GM12875 (cell line): ENCODE measurements around the gene NDST1.

Source experiments
- H3K4me3 ChIP-seq: one replicate; pipeline ENCODE4 v1.5.1; 2011; ENCODE audit warnings: low read depth, low read length, control low read depth
- TF ChIP-seq, protein P1 (sequence below): IDR thresholded peaks from 2 replicates; pipeline ENCODE4 v1.5.1; 2011; ENCODE audit warnings: low read depth, mild to moderate bottlenecking, control low read depth, inconsistent platforms, low read length, moderate library complexity, borderline replicate concordance; ENCODE audit not compliant: insufficient read depth

NDST1 gene

DNA sequence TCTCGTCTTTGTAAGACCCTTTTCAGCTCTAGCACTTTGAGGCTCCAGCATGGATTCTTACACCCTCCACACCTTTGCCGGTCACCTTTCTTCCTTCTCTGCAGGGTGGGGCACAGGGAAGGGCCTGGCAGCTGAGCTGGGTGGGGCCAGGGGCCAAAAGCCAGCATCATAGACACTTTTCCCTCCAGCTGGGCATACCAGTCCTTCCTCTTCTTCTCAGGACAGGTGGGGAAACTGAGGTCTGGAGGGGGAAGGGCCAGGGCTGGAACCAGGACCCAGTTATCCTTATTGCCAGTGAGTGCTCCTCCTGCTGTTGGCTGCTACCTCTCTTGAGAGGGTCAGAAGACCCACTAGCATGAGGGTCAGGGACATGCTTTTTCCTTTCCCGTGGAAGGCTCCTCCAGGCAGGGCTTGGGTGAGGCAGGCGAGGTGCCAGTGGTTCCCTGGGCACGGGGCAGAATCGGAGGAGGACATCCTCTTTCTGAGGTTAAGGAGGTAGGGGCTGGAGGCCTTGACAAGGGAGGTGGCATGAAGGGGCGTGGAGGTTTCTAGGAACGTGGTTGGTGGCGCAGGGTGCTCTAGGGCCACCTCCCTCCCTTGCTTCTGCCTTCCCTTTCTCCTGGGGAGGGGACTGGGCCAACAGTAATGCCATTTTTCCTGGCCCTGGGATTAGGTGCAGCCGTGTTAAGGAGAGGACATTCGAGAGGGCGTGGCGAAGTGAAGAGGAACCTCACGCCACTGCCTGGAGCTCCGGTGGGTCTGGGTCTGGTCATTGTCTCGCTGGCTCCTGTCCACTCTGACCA, at the start of gene NDST1:
Gene NDST1, plus strand, starts transcription at position 658 of the 803 bp plus-strand sequence. CDS start 13,124 bp downstream, outside the sequence.
- no peak within 1 kb of the TSS for H3K4me3 ChIP-seq
- TF ChIP-seq, protein P1, sequence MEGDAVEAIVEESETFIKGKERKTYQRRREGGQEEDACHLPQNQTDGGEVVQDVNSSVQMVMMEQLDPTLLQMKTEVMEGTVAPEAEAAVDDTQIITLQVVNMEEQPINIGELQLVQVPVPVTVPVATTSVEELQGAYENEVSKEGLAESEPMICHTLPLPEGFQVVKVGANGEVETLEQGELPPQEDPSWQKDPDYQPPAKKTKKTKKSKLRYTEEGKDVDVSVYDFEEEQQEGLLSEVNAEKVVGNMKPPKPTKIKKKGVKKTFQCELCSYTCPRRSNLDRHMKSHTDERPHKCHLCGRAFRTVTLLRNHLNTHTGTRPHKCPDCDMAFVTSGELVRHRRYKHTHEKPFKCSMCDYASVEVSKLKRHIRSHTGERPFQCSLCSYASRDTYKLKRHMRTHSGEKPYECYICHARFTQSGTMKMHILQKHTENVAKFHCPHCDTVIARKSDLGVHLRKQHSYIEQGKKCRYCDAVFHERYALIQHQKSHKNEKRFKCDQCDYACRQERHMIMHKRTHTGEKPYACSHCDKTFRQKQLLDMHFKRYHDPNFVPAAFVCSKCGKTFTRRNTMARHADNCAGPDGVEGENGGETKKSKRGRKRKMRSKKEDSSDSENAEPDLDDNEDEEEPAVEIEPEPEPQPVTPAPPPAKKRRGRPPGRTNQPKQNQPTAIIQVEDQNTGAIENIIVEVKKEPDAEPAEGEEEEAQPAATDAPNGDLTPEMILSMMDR, result no peak

DNA sequence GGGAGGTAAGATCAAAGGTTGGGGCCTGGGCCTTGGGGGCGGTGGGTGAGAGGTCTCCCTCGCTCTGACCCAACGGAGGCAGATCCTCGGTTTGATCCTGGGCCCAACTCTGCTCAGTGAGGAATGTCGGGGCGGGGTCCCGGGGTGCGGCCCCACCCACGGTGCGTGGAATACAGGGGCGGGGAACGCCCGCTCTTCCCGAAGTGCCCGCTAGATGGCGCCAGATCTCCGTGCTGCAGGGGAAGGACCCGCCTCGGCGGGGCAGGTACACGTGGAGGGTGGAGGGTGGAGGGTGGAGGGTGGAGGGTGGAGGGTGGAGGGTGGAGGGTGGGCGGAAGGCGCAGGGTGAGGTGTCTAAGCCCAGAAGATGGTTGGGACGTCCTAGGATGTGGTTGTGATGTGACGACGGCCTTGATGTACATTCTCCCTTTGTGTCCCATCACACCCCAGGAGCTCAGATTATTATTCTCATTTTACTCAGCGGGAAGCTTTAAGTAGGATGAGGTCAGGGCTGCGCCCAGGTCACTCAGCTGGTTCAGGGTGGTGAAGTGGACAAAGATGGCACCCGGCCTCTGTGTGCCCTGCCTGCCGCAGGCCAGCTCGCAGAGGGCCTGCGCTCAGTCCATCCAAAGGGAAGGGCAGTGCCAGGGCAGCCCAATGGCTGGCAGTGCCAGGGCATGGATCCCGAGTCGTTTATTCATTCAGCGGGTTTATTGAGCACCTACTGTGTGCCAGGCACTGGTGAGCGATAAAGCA, 49.0 kb upstream of the NDST1 start:
- peak overlapping the region; percentile 19 for H3K4me3 ChIP-seq
- TF ChIP-seq, protein P1, result peak; percentile 79

DNA sequence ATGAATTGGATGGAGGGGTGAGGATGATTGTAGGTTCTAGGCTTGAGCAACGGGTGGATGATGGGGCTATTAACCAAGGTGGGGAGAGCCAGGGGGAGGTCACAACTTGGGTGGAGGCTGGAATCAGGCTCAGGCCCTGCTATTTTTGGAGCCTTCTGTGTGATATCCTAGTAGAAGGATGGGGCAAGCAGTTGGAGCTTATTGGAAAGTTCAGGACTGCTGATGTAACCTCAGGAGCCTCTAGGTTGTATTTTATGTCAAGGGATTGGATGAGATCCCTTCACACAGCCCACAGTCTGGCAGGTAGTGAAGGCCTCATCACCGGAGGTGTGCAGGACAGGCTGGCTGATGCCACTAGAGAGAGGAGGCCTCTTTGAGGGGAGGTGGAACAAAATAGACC, 47.1 kb upstream of the NDST1 start:
- TF ChIP-seq, protein P1, result no peak
- H3K4me3 ChIP-seq, result no peak overlapping the region

DNA sequence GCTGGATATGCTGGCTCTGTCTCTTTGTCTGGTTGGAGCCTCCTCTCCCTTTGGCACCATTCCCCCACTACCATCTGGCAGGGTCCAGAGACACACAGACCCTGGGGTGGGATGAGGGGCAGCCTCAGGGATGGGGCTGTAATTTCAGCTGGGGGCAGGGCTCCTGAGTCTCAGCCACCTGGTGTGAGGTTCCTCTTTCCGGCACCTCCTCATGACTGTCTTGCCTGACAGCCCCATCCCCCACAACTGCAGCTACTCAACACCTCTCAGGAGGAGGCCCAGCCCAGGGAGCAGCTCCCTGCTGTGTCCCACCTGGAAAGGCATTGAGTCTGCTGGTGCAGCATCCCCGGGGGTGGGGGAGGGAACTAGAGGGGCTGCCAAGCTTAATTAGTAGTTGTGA, 46.7 kb upstream of the NDST1 start:
- TF ChIP-seq, protein P1, result no peak
- no peak overlapping the region for H3K4me3 ChIP-seq

DNA sequence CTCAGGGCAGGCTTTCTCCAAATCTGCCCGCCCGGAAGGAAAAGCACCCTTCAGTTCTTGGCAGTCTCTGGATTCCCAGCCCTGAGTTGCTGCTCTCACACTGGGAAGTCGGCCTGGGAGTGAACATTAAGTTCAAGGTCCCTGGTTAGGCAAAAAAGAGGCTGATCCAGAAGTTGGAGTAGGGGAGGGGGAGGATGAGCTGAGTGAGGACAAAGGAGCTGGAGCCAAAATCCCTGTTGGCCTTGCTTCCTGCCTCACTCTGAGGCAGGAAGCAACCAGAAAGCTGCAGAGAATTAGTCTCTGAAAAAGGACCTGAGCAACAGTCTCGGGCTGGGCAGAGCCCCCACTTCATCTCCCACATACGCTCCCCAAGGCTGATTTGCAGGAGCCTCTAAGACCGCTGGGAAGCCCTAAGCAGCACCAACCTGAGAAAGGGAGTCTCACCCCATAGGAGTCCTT, 43.3 kb upstream of the NDST1 start:
- no peak overlapping the region for H3K4me3 ChIP-seq
- TF ChIP-seq, protein P1, result no peak

DNA sequence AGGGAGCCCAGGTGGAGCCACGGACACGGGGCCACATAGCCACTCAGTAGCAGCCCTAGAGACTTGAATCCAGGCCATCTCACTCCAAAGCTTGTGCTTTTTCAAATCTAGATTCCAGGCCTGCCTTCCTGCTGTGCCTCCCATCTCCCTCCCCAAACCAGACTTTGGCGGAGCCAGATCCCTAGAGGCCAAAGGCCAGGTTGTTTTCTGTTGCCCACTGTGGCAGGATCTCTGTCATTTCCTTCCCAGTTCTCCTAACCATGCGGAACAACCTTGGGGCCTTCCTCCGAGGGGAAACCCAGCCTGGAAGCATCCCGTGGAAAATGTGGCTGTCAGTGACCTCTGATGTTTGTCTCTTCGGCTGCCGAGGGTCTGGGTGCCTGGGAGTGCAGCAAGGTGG, 42.0 kb upstream of the NDST1 start:
- H3K4me3 ChIP-seq, result no peak overlapping the region
- TF ChIP-seq, protein P1, result no peak
